ENCODE results near the gene GUCD1. TPM values are rescaled to one million over a fixed set of nuclear protein-coding genes. Genes with fewer than 3 reads are reported as not detected.
"Not testable (repeated sequence)": the region's sequence is repeated elsewhere in the genome, so short reads cannot be mapped to it uniquely, and the experiment has no call there.

GUCD1 gene
- total RNA-seq, 1 donor from 2014 or later: 100 TPM

- DNase-seq: no peak
Measured at GRCh38 chr22:24564376-24565058, 9.6 kb upstream of the GUCD1 start.

DNA sequence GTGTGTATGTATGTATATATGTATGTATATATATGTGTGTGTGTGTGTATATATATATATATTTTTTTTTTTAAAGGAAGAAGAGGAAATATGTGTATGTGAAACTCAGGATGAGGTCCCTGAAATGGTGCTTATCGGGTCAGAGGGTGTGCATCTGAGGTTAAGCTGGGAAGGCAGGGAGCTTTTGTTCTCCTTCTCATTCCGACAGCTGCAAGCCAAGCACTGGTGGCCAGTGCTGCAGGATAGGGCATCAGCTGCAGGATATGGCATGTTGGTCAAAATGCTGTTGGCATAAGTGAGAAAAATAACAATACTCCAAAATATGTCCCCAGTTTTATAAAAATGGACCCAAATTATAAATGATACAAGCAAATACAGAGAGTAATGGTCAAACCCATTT lies 8.3 kb upstream of the GUCD1 start:
- DNase-seq: no peak

- no peak for DNase-seq
Measured at GRCh38 chr22:24559471-24559870, 4.5 kb upstream of the GUCD1 start.

GRCh38 chr22:24555165-24556039 lies 464 bp upstream of the GUCD1 start, which contains the start of gene SNRPD3:
SNRPD3 (plus strand) TSS chr22:24555999; CDS start chr22:24557675, 1,676 bp downstream.
- peak; percentile 100 for DNase-seq

DNA sequence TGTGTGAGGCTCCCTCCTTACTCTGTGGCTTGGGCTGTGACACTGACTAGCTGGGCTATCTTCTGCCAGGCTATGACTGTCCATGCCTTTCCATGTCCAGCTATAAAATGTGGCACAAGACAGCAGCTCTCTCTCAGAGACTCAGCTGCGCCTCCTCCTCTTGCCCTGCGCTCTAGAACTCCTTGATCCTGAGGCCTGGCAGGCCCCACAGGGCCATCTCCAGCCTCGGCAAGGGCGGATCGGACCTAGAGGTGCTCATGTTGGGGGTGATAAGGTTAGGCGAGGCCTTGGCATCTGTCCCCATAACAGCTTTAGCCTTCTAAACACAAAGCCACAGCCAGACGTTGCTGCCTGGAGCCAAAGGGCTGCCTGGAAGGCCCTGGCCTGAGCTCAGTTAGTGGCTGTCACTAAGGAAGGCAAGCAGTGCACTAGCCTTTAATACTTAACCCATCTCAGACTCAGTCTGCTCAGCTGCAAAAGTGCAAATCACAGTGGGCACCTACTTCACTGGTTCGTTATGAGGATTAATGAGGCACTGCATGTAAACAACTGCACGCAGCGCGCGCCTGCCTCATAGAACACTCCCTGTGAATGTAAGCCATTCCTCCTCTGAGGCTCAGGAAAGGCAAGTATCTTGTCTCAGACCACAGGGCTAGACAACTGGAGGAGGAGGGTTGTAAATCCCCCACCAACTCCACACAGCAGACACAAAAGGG lies 1.2 kb downstream of the GUCD1 start:
- DNase-seq: no peak

GRCh38 chr22:24552503-24553286 lies 2.2 kb downstream of the GUCD1 start:
- not testable (repeated sequence) for DNase-seq

GRCh38 chr22:24550902-24551435 lies 4.0 kb downstream of the GUCD1 start:
- no peak for DNase-seq

- no peak for DNase-seq
Measured at GRCh38 chr22:24550028-24550901, 4.7 kb downstream of the GUCD1 start.

DNA sequence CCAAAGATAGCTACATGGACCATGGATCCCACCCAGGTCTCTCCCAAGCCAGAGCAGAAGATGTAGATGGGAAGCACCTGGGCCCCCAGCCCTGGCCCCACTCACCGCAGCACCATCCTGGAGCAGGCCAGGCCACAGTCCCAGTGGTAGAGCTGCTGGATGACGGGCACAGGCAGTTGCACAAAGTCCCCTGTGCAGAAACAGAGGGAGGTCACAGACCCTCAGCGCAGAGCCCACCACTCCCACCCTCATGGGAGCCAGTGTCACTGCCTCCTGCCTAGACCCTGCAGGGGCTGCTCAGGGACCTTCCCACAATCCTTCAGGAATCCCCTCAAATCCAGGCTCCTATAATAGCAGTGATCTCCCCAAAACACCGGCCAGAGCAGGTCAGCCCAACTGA lies 6.1 kb downstream of the GUCD1 start:
- no peak for DNase-seq

DNA sequence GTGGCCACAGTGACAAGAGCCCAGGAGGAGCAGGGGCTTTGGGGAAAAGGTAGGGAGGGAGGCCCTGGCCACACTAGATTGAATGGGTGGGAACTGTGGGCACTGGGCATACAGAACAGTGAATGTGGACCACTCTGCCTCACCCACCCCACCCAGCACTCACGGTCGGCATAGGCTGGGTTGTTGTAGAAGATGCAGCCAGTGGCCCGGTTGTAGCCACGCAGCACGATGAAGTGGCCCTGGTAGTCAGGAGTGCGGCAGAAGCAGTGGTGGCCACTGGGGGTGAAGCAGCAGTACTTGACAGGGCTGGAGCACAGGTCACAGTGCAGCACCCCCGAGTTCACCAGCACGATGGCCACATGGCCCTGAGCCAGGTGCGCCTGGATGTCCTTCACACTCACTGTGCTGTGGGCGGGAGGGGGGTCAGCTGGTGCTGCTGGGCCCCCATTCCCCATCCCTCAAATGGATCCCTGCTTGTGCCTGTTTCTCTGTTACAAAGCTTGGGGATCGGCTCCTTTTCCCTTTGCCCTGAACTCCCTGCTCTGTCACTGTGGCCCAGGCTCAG lies 11.2 kb downstream of the GUCD1 start:
- DNase-seq: no peak

DNA sequence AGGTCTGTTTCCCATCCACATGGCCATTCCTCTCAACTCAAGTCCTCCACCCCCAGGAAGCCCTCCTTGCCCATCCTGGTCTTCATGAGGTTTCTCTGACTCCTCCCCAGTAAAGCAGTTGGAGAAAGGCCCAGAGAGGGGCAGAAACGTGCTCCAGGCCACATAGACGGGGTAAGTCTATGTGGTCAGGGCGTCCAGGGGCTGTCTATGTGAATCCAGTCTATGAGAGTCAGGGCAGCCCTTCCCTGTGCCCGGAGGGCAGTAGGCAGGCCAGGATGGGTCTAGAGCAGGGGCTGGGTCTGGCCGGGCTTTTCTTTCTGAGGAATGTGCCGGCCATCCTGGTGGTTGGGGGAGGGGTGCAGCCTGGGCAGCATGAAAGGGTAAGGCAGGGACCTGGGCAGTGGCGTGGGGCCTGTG lies 11.7 kb downstream of the GUCD1 start:
- no peak for DNase-seq

DNA sequence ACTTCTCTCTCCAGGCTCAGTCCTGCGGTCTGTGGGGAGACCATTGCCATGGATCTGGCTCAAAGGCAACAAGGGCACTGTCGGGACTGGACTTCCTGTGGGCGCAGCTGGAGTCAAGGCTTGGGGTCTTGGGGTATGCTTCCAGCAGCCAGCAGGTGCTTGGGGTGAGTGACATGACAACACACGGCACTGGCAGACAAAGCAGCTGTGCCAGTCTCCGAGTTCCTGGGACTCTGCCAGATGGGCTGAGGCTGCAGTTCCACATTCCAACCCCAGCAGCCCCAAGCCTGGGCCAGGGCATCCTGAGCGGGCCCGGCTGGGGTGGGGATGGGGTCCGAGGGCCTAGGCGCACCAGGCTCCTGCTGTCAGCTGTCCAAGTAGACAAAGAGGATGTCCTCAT lies 12.3 kb downstream of the GUCD1 start:
- peak; percentile 86 for DNase-seq

DNA sequence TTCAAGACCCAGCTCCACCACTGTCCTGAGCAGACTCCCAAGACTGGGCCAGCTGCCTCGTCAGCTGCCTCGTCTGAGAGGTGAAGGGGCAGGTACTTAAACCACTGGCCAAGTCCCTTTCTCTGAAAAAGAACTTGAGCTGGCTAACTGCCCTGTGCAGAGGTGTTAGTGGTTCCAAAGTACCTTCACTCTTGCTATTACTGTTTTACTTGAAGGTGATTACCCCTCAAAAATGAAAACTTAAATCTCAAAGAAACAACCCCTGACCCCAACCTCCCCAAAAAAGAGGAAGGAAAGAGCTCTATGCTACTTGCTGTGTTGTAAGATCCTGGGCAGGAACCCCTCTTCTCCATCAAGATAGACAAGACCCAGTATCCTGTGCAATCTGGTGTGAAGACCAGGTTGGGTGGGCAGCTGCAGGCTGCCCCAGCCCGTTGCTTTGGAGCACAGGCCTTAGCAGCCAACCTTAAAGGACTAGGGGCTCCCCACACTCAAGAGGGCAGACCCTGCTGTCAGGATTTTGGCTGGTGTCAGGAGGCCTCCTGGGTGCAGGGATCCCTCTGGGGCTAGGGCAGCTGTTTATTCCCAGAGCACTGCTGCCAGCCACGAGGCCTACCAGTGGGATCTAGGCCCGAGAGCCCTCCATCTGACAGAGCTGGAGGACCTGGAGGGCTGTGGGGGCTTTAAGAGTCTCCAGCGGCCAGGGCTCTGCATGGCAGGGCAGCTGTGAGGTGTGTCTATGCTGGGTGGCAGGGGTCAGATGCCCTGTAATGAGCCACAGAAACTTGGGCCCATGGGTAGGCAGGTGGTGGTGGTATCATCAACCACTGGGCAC lies 13.0 kb downstream of the GUCD1 start:
- no peak for DNase-seq

DNA sequence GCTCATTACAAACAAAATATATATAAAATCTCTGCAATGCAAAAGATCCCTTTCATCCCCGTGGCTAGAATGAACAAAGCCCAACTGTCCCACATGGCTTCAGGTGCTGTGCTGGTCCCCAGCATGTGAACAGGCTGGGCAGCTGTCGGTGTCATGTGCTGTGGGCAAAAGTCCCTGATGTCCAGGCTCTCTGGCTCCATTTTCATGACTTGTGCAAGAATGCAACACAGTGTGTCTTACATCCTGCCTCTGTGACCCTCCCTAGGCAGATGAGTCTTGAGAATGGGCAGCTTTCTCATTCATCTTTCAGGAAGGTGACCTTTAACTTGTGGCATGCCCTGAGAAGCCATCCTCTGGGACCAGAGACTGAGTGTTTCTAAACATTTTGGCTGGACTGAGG lies 14.5 kb downstream of the GUCD1 start:
- no peak for DNase-seq

DNA sequence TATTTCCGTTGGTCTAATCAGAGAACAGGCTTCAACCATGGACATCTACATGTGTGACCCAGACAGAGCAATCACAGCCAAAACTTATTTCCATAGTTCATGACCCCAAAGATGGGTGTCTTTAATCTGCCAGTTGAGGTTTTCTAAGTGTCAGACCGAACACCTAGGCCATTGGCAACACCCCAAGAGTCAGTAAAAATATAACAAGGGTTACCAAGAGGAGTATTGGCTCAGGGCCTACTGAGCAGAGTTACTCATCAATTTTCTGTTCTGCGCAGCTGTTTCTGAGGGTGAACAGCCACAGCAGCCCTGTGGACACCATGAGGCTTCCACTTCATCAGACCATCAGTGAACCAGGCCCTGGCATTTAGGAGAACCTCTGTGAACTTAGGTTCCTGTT lies 18.8 kb downstream of the GUCD1 start:
- DNase-seq: no peak

GRCh38 chr22:24535348-24535747 lies 19.6 kb downstream of the GUCD1 start:
- no peak for DNase-seq

DNA sequence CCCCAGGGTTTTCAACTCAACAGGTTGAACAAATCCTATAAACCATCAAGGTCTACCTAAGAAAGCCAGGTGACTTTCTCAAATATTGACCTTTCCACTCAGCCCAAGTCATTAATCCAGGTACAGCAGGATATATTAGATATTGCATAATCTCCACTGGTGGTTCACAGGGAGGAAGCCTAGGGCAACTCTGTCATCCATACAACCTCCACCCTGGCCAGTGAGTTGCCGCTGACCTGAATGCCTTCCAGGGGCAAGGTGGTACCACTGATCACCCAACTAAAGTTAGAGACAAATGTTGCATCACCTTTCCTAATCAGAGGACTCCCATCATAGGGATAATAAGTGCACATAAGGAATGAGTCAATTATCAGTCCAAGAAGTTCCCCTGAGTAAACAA lies 22.9 kb downstream of the GUCD1 start:
- DNase-seq: no peak

DNA sequence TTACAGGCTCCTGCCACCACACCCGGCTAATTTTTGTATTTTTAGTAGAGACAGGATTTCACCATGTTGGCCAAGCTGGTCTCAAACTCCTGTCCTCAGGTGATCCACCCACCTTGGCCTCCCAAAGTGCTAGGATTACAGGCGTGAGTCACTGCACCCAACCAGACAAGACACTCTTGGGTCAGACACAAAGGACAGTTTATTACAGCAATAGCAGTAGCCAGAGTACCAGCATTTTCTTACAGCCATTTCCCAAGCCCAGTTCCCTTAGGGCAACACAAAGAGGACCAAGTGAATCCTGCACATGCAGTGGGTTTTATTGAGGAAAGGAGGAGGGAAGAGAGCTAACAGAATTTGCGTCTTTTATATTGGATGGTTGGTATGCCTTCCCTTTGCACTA lies 24.0 kb downstream of the GUCD1 start:
- not testable (repeated sequence) for DNase-seq

GRCh38 chr22:24529898-24530297 lies 25.0 kb downstream of the GUCD1 start:
- no peak for DNase-seq
